ENCODE results near the gene AP3B1. TPM values are rescaled to one million over a fixed set of nuclear protein-coding genes. Genes with fewer than 3 reads are reported as not detected.

Gene AP3B1
- total and polyA plus RNA-seq, 2 donors (not counting 3 experiments of a cell fraction or from before 2014, with no cell fraction given): 31.6 to 46.7 TPM

DNA sequence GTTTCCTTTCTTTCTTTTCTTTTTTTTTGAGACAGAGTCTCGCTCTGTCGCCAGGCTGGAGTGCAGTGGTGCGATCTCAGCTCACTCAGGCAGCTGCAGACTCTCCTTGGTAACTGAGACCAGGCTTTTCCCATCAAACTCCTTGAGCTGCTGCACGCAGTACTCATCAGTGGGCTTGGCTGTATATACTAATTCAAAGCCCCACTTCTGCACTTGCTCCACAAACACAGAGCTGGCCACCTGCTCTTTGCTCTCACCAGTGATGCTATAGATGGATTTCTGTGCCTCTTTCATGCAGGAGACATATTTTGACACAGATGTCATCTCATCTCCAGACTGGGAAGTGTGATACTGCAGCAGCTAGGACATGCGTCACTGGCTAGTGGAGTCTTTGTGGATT, 252.7 kb downstream of the AP3B1 start:
- no peaks in the 10 kb centered on the region for H3K79me2 ChIP-seq (ENCODE audit: control insufficient read depth, insufficient read depth, low read length)
- H3K4me2 ChIP-seq (ENCODE audit: insufficient read depth, low read length): no peak overlapping the region
- H3K4me1 ChIP-seq (ENCODE audit: control insufficient read depth, extremely low read depth, insufficient read depth, low read length): no peaks in the 10 kb centered on the region
- H3K27ac ChIP-seq (ENCODE audit: insufficient read depth, low read depth, low read length): no peak overlapping the region
- no TSS peak for BruUV-seq (replicated peaks)
- H2AFZ ChIP-seq (ENCODE audit: low read depth, low read length): no peak overlapping the region
- DNase-seq (ENCODE audit: low read depth, low spot score) (no peak), FAIRE-seq (no peak)
- ChIA-PET POLR2A (no interaction called here), CTCF (interaction anchor here (1.3 kb wide), 1 partner anchor 8 kb away, joined by 3 read pairs; no protein-coding TSS in a partner anchor)
- no peak overlapping the region for H3K4me3 ChIP-seq (replicated peaks in 1 of 3; ENCODE audit: insufficient read depth in 1 of 3, low read depth in 1 of 3, low read length in 3 of 3)
- H3K27me3 ChIP-seq (ENCODE audit: control insufficient read depth in 2 of 2, insufficient read depth in 2 of 2, low read length in 2 of 2): no peaks in the 10 kb centered on the region
- H3K9me1 ChIP-seq (replicated peaks; ENCODE audit: control insufficient read depth, extremely low read depth, insufficient read depth, low read length): no peaks in the 10 kb centered on the region
- no peaks in the 10 kb centered on the region for H3K9me3 ChIP-seq (replicated peaks; ENCODE audit: control insufficient read depth, insufficient read depth, low read length)
- H3K36me3 ChIP-seq (ENCODE audit: control insufficient read depth in 2 of 2, extremely low read depth in 1 of 2, insufficient read depth in 2 of 2, low read length in 2 of 2): no peaks in the 10 kb centered on the region
- TF ChIP-seq JUN (IDR thresholded peaks at IDR 0.05; ENCODE audit: borderline replicate concordance, insufficient read depth, insufficient read length, low read depth) (no peak), EZH2 (IDR thresholded peaks at IDR 0.05; ENCODE audit: borderline replicate concordance, low read depth, low read length, severe bottlenecking) (no peak), MYC (IDR thresholded peaks at IDR 0.05; ENCODE audit: low read depth, low read length) (no peak), GATA2 (IDR thresholded peaks at IDR 0.05; ENCODE audit: insufficient read depth, insufficient read length, low read depth, low read length) (no peak), POLR2A (IDR thresholded peaks at IDR 0.05; ENCODE audit: low read depth, low read length) (no peak), FOS (IDR thresholded peaks at IDR 0.05; ENCODE audit: borderline replicate concordance, insufficient read depth, low read length) (no peak), POLR2AphosphoS5 (IDR thresholded peaks at IDR 0.05; ENCODE audit: insufficient read depth, low read depth, low read length) (no peak)
- TF ChIP-seq, protein P1, sequence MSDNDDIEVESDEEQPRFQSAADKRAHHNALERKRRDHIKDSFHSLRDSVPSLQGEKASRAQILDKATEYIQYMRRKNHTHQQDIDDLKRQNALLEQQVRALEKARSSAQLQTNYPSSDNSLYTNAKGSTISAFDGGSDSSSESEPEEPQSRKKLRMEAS (IDR thresholded peaks at IDR 0.05; ENCODE audit: insufficient read depth, insufficient read length): no peak
- TF ChIP-seq, protein P2, sequence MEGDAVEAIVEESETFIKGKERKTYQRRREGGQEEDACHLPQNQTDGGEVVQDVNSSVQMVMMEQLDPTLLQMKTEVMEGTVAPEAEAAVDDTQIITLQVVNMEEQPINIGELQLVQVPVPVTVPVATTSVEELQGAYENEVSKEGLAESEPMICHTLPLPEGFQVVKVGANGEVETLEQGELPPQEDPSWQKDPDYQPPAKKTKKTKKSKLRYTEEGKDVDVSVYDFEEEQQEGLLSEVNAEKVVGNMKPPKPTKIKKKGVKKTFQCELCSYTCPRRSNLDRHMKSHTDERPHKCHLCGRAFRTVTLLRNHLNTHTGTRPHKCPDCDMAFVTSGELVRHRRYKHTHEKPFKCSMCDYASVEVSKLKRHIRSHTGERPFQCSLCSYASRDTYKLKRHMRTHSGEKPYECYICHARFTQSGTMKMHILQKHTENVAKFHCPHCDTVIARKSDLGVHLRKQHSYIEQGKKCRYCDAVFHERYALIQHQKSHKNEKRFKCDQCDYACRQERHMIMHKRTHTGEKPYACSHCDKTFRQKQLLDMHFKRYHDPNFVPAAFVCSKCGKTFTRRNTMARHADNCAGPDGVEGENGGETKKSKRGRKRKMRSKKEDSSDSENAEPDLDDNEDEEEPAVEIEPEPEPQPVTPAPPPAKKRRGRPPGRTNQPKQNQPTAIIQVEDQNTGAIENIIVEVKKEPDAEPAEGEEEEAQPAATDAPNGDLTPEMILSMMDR (IDR thresholded peaks at IDR 0.05; ENCODE audit: extremely low read depth in 1 of 2, insufficient read depth in 1 of 2, low read depth in 1 of 2, low read length in 2 of 2): no peak
- dilution Hi-C loops (cut with MboI; ENCODE audit: extremely low pct_ligation_motif_present, low sequenced_read_pairs): no loop called here
- no peak overlapping the region for H3K9ac ChIP-seq (replicated peaks; ENCODE audit: extremely low read depth, insufficient read depth, low read length)
- H4K20me1 ChIP-seq (replicated peaks; ENCODE audit: control insufficient read depth, extremely low read depth, insufficient read depth, low read length): no peaks in the 10 kb centered on the region
- intact Hi-C loops (cut with micrococcal nuclease): no loop called here

All from endothelial cell of umbilical vein (primary cell).